ENCODE data around the gene MAGIX. TPM values are rescaled to one million over a fixed set of nuclear protein-coding genes. Genes with fewer than 3 reads are reported as not detected.

MAGIX gene
- total RNA-seq, 2 donors from 2014 or later = 1.2 to 3.6 TPM

GRCh38 chrX:49209434-49210251 lies 47.1 kb downstream of the MAGIX start:
- H3K36me3 Mint-ChIP-seq = no peaks in the 10 kb centered on the region
- no peak overlapping the region for H3K27ac Mint-ChIP-seq
- peak in 1 of 2 donors; percentile 80 for ATAC-seq
- no peak for DNase-seq (ENCODE audit: low spot score in 2 of 2)
- peaks cover 6 to 7% of the 10 kb centered on the region in 2 donors for H3K9me3 Mint-ChIP-seq

GRCh38 chrX:49210406-49210805 lies 47.8 kb downstream of the MAGIX start:
- H3K36me3 Mint-ChIP-seq = no peaks in the 10 kb centered on the region
- DNase-seq (ENCODE audit: low spot score in 2 of 2) = no peak
- ATAC-seq = no peak
- peaks cover 6 to 7% of the 10 kb centered on the region in 2 donors for H3K9me3 Mint-ChIP-seq
- peak overlapping the region in 1 of 2 donors; percentile 35 for H3K27ac Mint-ChIP-seq

GRCh38 chrX:49211074-49211473 lies 48.5 kb downstream of the MAGIX start:
- Mint-ChIP-seq H3K9me3 (peaks cover 6 to 7% of the 10 kb centered on the region in 2 donors), H3K27ac (peak overlapping the region in 1 of 2 donors; percentile 35), H3K36me3 (no peaks in the 10 kb centered on the region)
- DNase-seq (ENCODE audit: low spot score in 2 of 2) = no peak
- no peak for ATAC-seq

GRCh38 chrX:49212209-49212608 lies 49.7 kb downstream of the MAGIX start:
- H3K9me3 Mint-ChIP-seq = peaks cover 6 to 7% of the 10 kb centered on the region in 2 donors
- DNase-seq (ENCODE audit: low spot score in 2 of 2) (no peak), ATAC-seq (no peak)
- no peaks in the 10 kb centered on the region for H3K36me3 Mint-ChIP-seq
- H3K27ac Mint-ChIP-seq = no peak overlapping the region

- H3K27ac Mint-ChIP-seq = no peak overlapping the region
- peaks cover 6 to 7% of the 10 kb centered on the region in 2 donors for H3K9me3 Mint-ChIP-seq
- ATAC-seq = no peak
- DNase-seq (ENCODE audit: low spot score in 2 of 2) = no peak
- no peaks in the 10 kb centered on the region for H3K36me3 Mint-ChIP-seq
Measured at GRCh38 chrX:49212861-49213260, 50.3 kb downstream of the MAGIX start.

- Mint-ChIP-seq H3K27ac (no peak overlapping the region), H3K36me3 (no peaks in the 10 kb centered on the region), H3K9me3 (peaks cover 6 to 7% of the 10 kb centered on the region in 2 donors)
- DNase-seq (ENCODE audit: low spot score in 2 of 2) (no peak), ATAC-seq (no peak)
Measured at GRCh38 chrX:49214416-49214815, 51.9 kb downstream of the MAGIX start.

- no peak for ATAC-seq
- DNase-seq (ENCODE audit: low spot score in 2 of 2) = no peak
- no peak overlapping the region for H3K27ac Mint-ChIP-seq
- peaks cover 6 to 7% of the 10 kb centered on the region in 2 donors for H3K9me3 Mint-ChIP-seq
- no peaks in the 10 kb centered on the region for H3K36me3 Mint-ChIP-seq
Measured at GRCh38 chrX:49214996-49215526, 52.5 kb downstream of the MAGIX start.

Other genes starting within 250 kb of the MAGIX start
- gene PIM2, start 243.7 kb upstream of the MAGIX start, total RNA-seq = 100 to 1,000 TPM; 264 to 357 TPM
- gene OTUD5, start 205.2 kb upstream of the MAGIX start, total RNA-seq = 10 to 100 TPM; 76.8 to 82.4 TPM
- gene KCND1, start 190.9 kb upstream of the MAGIX start, total RNA-seq = 10 to 100 TPM in 1 of 2 donors, 1 to 10 TPM in 1; 4.9 to 15.5 TPM
- 100 to 1,000 TPM in 1 of 2 donors, 10 to 100 TPM in 1; 92.3 to 140 TPM for gene GRIPAP1, start 160.5 kb upstream of the MAGIX start, total RNA-seq
- gene TFE3, start 119.4 kb upstream of the MAGIX start, total RNA-seq = 10 to 100 TPM; 34.8 to 41.8 TPM
- gene CCDC120, start 103.8 kb upstream of the MAGIX start, total RNA-seq = 1 to 10 TPM; 4.5 to 5.7 TPM
- 10 to 100 TPM; 10.9 to 40.9 TPM for gene PRAF2, start 88.8 kb upstream of the MAGIX start, total RNA-seq
- 10 to 100 TPM; 24.6 to 57.5 TPM for gene WDR45, start 82.9 kb upstream of the MAGIX start, total RNA-seq
- gene GPKOW, start 39.0 kb upstream of the MAGIX start, total RNA-seq = 10 to 100 TPM; 15.6 to 24.5 TPM
- gene PLP2, start 9.1 kb downstream of the MAGIX start, total RNA-seq = 100 to 1,000 TPM; 142 to 169 TPM
- gene PRICKLE3, start 23.6 kb downstream of the MAGIX start, total RNA-seq = 10 to 100 TPM; 22.8 to 27.3 TPM
- gene SYP, start 37.4 kb downstream of the MAGIX start, total RNA-seq = 10 to 100 TPM; 11.2 to 69.3 TPM
- gene CACNA1F, start 70.6 kb downstream of the MAGIX start, total RNA-seq = 1 to 10 TPM; 1.7 to 2.6 TPM
- 10 to 100 TPM; 18.3 to 26.4 TPM for gene CCDC22, start 72.7 kb downstream of the MAGIX start, total RNA-seq
- gene FOXP3, start 102.0 kb downstream of the MAGIX start, total RNA-seq = 10 to 100 TPM in 1 of 2 donors, 1 to 10 TPM in 1; 5.4 to 24.3 TPM
- gene PPP1R3F, start 107.0 kb downstream of the MAGIX start, total RNA-seq = 1 to 10 TPM; 4.2 to 5.3 TPM
- gene GAGE10, start 140.9 kb downstream of the MAGIX start, total RNA-seq = not detected
- not detected for gene GAGE12J, start 159.3 kb downstream of the MAGIX start, total RNA-seq
- gene GAGE13, start 168.8 kb downstream of the MAGIX start, total RNA-seq = not detected

Data from activated naive CD4-positive, alpha-beta T cell treated with anti-CD3 and anti-CD28 coated beads, Interleukin-2, amount 50 U/mL, for 72 hours (primary cell).